Stimulated activated CD8-positive, alpha-beta memory T cell treated with anti-CD3 and anti-CD28 coated beads, Interleukin-15, amount 100 ng/mL, for 48 hours (primary cell): ENCODE results near the gene USP47.
A peak's percentile ranks its signal among the peaks of the same experiment; 100 is the strongest.

Experiments
- DNase-seq, 2 donors: peaks; one replicate each; pipeline ENCODE4 v3.0.0-alpha.2; 2020; ENCODE audit warnings: low read depth in 2 of 2

USP47 gene, protein sequence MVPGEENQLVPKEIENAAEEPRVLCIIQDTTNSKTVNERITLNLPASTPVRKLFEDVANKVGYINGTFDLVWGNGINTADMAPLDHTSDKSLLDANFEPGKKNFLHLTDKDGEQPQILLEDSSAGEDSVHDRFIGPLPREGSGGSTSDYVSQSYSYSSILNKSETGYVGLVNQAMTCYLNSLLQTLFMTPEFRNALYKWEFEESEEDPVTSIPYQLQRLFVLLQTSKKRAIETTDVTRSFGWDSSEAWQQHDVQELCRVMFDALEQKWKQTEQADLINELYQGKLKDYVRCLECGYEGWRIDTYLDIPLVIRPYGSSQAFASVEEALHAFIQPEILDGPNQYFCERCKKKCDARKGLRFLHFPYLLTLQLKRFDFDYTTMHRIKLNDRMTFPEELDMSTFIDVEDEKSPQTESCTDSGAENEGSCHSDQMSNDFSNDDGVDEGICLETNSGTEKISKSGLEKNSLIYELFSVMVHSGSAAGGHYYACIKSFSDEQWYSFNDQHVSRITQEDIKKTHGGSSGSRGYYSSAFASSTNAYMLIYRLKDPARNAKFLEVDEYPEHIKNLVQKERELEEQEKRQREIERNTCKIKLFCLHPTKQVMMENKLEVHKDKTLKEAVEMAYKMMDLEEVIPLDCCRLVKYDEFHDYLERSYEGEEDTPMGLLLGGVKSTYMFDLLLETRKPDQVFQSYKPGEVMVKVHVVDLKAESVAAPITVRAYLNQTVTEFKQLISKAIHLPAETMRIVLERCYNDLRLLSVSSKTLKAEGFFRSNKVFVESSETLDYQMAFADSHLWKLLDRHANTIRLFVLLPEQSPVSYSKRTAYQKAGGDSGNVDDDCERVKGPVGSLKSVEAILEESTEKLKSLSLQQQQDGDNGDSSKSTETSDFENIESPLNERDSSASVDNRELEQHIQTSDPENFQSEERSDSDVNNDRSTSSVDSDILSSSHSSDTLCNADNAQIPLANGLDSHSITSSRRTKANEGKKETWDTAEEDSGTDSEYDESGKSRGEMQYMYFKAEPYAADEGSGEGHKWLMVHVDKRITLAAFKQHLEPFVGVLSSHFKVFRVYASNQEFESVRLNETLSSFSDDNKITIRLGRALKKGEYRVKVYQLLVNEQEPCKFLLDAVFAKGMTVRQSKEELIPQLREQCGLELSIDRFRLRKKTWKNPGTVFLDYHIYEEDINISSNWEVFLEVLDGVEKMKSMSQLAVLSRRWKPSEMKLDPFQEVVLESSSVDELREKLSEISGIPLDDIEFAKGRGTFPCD (N-terminal part only)

GRCh38 chr11:11841723-11842420, at the start of gene USP47:
Gene USP47, plus strand, starts transcription at chr11:11841972. Its CDS starts 214 bp downstream, at chr11:11842186.
- peak; percentile 85 to 87 for DNase-seq

DNA sequence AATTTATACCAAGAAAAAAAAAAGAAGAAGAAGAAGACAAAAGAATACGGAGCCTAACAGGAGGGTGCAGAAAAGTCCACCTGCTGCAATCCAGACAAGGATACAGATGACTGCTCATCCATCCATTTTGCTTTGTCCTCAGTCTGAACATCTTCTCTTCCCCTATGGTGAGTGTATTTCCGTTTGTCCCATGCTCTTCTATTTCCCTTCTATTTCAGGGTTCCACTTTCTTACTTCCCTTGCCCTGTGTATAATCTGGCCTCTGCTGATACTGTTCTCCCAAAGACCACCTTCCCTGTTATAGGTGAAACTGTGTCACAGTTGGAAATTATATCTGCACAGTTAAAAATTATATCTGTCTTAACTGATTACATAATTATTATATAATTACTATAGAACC, 48.7 kb upstream of the USP47 start:
- DNase-seq: no peak

DNA sequence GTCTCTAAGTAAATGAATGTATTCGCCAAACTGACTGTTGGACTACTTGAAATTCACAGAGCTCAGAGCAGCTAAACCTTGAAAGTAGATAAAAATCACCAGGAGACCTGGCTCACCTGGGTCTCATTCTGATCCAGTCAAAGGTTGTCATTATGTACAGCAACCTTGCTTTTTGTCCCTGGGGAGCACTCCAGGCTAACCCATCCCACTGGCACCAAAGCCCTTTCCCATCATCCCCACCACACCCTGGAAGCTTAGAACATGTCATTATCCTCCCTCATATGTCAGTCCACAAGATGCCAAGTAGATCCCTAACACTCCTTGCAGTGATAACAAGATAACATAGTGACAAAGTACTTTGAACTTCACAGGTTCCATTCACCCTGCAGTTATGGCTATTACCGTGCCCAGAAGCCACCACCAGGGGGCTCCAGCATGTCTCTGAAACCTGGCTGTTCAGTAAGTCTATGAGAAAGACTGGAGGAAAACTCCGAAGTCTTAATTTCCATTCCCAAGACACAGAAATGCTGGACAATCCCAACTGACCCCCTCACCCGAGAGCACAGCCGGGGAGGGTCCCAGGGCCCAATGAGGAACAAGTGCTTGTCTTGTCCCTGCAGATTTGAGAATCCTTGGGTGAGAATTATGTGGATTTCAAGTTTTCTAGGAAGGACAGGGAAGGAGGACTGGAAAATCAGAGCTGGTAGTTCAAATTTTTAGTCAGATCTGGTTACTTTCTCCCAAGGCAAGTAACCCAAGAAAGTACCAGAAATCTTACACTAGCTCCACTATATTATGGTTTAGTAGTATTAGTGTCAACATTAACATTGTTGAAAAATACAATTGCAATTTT, 43.0 kb upstream of the USP47 start:
- peak; percentile 26 to 56 for DNase-seq

DNA sequence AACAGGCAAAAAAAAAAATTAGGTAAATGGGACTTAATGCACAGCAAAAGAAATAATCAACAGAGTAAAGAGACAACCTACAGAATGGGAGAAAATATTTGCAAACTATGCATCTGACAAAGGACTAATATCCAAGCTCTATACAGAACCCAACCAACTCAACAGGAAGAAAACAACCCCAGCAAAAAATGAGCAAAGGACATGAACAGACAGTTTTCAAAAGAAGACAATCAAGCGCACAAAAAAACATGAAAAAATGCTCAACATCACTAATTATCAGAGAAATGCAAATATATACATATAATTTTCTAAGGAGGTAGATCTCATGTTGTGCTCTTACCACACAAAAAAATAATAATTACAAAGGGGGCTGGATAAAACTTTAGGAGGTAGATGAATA, 36.5 kb upstream of the USP47 start:
- no peak for DNase-seq

DNA sequence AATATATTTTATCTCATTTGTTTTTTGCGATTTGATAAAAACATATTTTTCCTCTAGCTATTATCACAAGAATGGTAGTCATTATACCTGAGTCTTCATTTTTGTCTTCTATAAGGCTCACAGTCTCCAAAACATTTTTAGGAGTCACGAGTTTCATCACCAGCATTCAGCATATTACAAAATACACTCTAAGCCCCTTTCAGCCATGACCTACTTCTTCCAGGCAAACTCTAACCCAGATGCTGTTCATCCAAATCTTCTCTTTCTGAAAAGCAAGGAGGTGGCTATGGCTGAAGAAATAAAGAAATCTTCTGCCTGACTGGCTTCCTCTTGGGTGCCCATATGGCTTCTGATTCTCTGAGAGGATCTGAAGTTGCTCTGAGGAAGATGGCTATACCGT, 35.7 kb upstream of the USP47 start:
- no peak for DNase-seq

- no peak for DNase-seq
These were observed 35.2 kb upstream of the USP47 start for GRCh38 chr11:11806586-11806985.

GRCh38 chr11:11807811-11808782, 33.7 kb upstream of the USP47 start:
- no peak for DNase-seq

DNA sequence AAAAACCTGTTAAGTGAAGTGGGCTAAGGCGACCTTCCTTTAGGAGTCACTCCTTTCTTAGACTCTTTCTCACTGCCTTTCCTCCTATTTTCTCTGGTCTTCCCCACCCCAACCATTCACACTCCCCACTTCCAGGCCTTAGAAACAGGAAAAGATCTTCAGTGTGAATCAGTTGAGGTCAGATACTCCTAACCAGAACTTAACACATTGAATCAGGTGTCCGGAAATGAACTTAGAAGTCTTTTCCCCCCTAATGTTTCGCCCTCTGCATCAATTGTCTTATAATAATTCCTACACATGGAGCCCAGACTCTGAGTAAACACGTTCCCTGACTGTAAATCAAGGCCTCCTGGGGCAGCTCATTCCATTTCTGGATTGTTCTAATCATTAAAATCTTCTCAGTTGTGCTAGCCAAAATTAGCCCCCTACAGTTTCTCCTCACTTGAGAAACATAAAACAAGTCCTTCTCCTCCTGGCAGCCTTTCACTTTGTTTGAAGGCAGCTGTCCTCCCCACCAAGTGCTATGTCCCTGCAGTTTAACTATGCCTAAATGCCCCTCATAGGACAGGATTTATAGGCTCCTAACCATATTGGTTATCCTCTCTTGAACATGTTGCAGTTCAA, 32.7 kb upstream of the USP47 start:
- no peak for DNase-seq

- DNase-seq: no peak
These were observed 30.7 kb upstream of the USP47 start for GRCh38 chr11:11810764-11811726.

- DNase-seq: no peak
These were observed 28.3 kb upstream of the USP47 start for GRCh38 chr11:11813288-11813962.

GRCh38 chr11:11814614-11815452, 26.9 kb upstream of the USP47 start:
- no peak for DNase-seq

DNA sequence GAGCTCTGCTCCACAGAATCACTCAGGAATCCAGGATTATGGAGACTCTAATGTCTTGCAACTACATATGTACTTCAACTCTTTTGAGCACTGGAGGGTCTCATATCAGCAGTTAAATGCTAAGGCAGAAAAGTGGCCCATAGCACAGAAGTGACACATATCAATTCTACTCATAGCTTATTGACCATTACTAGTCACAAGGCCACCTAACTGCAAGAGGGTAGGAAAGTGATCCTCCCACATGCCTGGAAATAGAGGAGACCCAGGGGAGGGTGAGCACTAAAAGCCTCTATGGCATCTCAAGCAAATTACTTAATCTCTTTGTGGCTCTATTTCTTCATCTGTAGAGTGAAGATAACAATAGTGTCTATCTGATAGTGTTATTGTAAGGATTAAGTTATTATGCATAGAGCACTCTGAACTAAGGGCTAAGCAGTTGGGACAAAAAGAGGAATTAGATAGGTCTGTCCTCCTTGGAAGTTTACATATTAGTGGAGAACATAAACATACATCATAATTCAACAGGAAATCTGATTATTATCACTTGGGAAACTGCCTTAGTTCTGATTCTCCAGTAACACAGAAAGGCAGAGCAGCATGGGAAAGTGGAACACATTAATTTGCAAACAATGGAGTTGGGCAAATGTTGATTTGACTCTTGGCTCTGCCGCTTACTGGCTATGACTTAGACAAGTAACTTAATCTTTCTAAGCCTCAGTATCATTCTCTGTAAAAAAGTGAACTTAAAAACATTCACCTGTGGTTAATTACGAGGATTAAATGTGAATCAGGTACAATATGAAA, 25.1 kb upstream of the USP47 start:
- DNase-seq: no peak

- no peak for DNase-seq
These were observed 23.8 kb upstream of the USP47 start for GRCh38 chr11:11817957-11818356.

DNA sequence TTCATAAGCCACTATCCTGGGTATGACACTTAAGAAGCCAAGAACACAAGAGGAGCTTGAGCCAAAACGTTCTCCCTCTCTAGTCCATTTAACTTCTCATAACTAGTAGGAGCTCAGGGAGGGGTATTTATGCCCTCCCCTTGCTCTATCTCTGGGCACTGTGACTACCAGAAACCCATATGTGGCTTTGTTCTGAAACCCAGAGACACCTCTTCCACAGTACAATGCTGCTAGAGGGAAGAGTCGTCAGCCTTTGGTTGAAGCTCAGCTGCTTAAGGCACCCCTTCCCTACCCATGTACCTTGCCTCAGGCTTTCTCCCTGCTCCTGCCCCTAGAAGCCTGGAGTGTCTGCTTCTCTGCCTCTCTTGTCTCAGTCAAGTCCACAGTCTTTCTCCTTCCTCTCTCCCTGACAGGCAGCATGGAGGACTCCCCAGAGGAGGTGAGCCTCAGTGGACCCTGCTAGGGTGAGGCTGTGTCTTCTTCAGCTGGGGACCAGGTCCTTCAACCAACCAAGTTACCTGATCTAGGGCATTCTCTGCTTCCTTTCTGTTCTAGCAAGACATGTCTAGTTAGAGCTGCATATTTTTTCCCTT, 23.1 kb upstream of the USP47 start:
- no peak for DNase-seq

- DNase-seq: no peak
These were observed 19.9 kb upstream of the USP47 start for GRCh38 chr11:11821899-11822298.
